AG04450 (cell line): ENCODE data around the gene NHLRC4. TPM values are rescaled to one million over a fixed set of nuclear protein-coding genes. Genes with fewer than 3 reads are reported as not detected.

ENCODE experiments used
- CTCF ChIA-PET: fragments of 300-600, 350-600 bp; formaldehyde crosslinking; extraction: SDS; loops from one replicate; lab custom pipeline; 2022; ENCODE audit warnings: antibody characterized with exemption, inconsistent platforms; lab: Charles Lee
- POLR2A ChIA-PET: fragments of 350-600 bp; formaldehyde crosslinking; extraction: SDS; loops from one replicate; lab custom pipeline; 2021; ENCODE audit warnings: antibody characterized with exemption, inconsistent platforms; lab: Yijun Ruan, JAX
- DNase-seq: peaks from one replicate; pipeline ENCODE4 v3.0.0-alpha.2; 2011; ENCODE audit warnings: low read depth, low spot score
- H3K27ac ChIP-seq: one replicate; pipeline ENCODE4 v1.5.1; 2012; ENCODE audit warnings: low read depth, low read length, control low read depth
- H3K27me3 ChIP-seq: one replicate; pipeline ENCODE4 v1.6.0; 2012; ENCODE audit warnings: low read length; ENCODE audit not compliant: control insufficient read depth, insufficient read depth
- H3K4me3 ChIP-seq: 2 replicates; pipeline ENCODE4 v1.5.1; 2011; ENCODE audit warnings: mild to moderate bottlenecking, low read depth, low read length, control low read depth
- H3K9me3 ChIP-seq: 2 replicates; pipeline ENCODE4 v1.5.1; 2012; ENCODE audit warnings: low read length; ENCODE audit not compliant: control insufficient read depth, insufficient read depth
- polyA plus RNA-seq: library from polyadenylated mRNA; depleted of rRNA; stranded (reverse); fragments of >200 nt; gene quantifications from 2 replicates; pipeline ENCODE4 v1.2.3, GENCODE V29; 2011
- TF ChIP-seq, protein P1 (sequence below): IDR thresholded peaks from 2 replicates; pipeline ENCODE4 v1.5.1; 2011; ENCODE audit warnings: low read depth, low read length, control low read depth, inconsistent platforms

The NHLRC4 gene
- polyA plus RNA-seq, 1 experiment, result 0.45 TPM

DNA sequence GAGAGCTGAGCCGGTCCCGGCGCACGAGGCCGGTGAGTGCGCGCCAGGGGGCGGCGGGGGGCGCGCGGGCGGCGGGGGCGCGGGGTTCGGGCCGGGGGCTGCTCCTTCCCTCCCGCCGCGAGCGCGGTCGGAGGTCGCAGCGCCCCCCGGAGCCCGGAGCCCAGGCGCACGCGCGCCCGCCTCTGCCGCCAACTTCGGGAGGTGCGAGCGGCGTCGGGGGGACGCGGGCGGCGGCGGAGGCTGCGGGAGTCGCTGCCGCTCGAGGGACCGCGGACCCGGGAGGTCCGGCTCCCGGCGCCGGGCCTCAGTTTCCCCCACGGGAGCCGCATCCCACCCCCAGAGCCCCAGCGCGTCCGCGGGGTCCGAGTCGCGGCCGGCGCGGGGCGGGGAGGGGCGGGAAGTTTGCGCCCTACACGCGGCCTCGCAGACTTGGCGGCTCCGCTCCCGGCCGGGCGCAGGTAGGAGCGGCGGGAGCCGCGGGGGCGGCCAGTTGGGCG is 6.6 kb upstream of the NHLRC4 start, which contains the start of gene PRR35:
TSS of gene PRR35 (plus strand) at position 191 of the 497 bp plus-strand sequence. CDS start 2,901 bp downstream, outside the sequence.
- Histone ChIP-seq H3K9me3 (peaks cover 3% of the 10 kb centered on the region; the same call in 1 of the 2 replicates), H3K27ac (no peak within 1 kb of the TSS), H3K27me3 (peaks cover 31% of the 10 kb centered on the region), H3K4me3 (no peak within 1 kb of the TSS)
- no peak for DNase-seq
- CTCF ChIA-PET, result no interaction called here
- TF ChIP-seq, protein P1, sequence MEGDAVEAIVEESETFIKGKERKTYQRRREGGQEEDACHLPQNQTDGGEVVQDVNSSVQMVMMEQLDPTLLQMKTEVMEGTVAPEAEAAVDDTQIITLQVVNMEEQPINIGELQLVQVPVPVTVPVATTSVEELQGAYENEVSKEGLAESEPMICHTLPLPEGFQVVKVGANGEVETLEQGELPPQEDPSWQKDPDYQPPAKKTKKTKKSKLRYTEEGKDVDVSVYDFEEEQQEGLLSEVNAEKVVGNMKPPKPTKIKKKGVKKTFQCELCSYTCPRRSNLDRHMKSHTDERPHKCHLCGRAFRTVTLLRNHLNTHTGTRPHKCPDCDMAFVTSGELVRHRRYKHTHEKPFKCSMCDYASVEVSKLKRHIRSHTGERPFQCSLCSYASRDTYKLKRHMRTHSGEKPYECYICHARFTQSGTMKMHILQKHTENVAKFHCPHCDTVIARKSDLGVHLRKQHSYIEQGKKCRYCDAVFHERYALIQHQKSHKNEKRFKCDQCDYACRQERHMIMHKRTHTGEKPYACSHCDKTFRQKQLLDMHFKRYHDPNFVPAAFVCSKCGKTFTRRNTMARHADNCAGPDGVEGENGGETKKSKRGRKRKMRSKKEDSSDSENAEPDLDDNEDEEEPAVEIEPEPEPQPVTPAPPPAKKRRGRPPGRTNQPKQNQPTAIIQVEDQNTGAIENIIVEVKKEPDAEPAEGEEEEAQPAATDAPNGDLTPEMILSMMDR, result no peak
- POLR2A ChIA-PET, result no interaction called here

DNA sequence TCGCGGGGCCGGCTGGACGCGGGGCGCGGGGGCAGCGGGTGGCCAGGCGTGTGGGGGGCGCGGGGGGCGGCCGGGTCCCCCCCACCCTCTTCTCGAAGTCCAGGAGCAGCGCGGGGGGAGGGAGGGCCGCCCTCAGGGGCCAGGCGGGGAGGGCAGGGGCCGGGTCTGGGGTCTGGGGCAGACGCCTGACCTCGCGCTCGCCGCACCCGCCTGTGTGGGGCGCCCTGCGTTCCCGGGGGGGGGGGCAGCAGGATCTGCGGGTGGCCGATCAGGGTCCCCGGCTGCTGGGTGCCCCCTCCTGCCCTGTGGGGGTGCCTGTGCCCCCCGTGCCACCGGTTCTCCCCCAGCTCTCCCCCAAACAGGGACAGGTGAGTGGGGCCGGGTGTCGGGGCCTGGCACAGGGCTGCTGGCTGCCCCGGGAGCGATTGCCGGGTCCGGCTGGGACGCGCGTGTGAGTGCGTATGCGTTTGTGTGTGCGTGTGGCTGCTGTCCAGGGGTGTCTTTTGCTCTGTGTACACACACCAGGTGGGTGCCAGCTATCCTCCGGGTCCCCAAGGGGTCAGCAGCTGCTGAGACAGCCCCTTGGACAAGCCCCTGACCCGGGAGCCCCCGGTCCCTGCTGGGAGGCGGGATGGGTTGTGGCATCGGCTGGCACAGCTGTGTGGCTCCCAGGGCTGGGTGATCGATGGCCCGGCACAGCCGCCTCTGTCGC is 5.9 kb upstream of the NHLRC4 start:
- Histone ChIP-seq H3K4me3 (no peak overlapping the region), H3K27me3 (peaks cover 31% of the 10 kb centered on the region), H3K27ac (no peak overlapping the region), H3K9me3 (peaks cover 3% of the 10 kb centered on the region; the same call in 1 of the 2 replicates)
- TF ChIP-seq, protein P1, result no peak
- POLR2A ChIA-PET, result no interaction called here
- DNase-seq, result no peak
- CTCF ChIA-PET, result no interaction called here

DNA sequence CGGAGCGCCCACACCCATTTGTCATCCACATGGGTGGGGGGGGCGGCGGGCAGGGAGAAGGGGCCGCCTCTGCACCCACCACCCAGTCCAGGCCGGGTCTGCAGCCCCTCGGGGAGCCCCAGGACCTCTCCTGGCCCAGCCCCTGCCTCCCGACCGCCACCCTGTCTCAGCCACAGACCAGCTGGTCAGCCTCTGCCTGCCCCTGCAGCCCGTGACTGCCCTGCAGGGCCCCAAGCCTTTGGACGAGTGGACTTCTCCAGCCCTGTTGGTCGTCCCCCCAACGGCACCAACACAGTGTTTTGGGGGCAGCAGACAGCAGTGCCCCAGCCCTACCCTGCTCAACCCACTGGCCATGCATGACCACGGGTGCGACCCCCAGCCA is 5.4 kb upstream of the NHLRC4 start:
- peaks cover 31% of the 10 kb centered on the region for H3K27me3 ChIP-seq
- ChIA-PET CTCF (no interaction called here), POLR2A (no interaction called here)
- no peak overlapping the region for H3K27ac ChIP-seq
- TF ChIP-seq, protein P1, result no peak
- DNase-seq, result no peak
- H3K4me3 ChIP-seq, result no peak overlapping the region
- H3K9me3 ChIP-seq, result peaks cover 3% of the 10 kb centered on the region; the same call in 1 of the 2 replicates

DNA sequence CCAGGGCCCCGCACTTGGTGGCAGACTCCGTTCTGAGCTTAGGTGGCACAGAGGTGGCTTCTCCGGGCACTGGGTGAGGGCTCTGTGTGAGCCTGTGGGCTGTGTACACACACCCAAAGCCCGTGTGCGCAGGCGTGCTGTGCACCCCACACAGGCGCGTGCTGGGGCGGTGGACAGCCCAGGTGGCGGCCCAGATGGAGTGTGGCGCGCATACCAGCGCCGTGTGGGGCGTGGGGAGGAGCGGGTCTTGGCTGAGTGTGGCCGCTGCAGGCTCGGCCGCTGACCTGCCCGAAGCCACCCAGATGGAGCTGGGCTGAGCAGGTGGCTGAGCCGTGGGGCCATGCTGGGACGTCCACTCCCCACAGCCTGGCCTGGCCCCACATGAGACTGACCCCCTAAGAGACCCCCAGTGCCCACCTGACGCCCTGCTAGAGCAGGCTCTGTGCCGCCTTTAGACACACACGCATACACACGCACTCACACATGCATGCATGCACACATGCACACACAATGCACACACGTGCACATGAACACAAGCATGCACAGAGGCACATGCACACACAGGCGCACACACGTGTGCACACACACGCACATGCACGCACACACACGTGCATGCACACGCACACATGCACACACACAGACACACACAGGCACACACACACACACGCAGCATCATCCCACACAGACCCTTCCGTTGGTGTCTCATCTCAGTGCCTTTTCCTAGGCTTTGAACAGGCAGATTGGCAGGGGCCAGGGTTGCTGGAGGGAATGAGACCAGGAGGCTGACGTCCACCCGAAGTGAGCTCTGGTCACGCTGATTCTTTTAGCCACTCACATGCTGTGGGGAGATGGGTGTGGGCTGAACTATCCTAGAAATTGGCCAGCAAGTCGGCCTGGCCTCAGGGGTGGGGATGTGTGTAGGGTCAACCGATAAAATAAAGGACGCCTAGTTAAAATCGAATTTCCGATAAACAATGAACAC is 4.6 kb upstream of the NHLRC4 start:
- no peak for DNase-seq
- ChIA-PET CTCF (no interaction called here), POLR2A (no interaction called here)
- H3K27me3 ChIP-seq, result peaks cover 31% of the 10 kb centered on the region
- H3K9me3 ChIP-seq, result peaks cover 3% of the 10 kb centered on the region; the same call in 1 of the 2 replicates
- TF ChIP-seq, protein P1, result no peak
- no peak overlapping the region for H3K4me3 ChIP-seq
- no peak overlapping the region for H3K27ac ChIP-seq
